ENCODE data around the gene MXI1. TPM values are rescaled to one million over a fixed set of nuclear protein-coding genes. Genes with fewer than 3 reads are reported as not detected.

The MXI1 gene
- total RNA-seq, 1 experiment from 2014 or later: 16.6 TPM

- no peak for TF ChIP-seq ZNF425 (CRISPR knock-in tag; conservative IDR thresholded peaks at IDR 0.05)
- TF ChIP-seq TP53 (CRISPR knock-in tag; IDR thresholded peaks at IDR 0.05): no peak
Measured at GRCh38 chr10:110336111-110336721, 128.8 kb downstream of the MXI1 start (continued).

Other genes starting within 250 kb of the MXI1 start
- gene ADD3, start 199.6 kb upstream of the MXI1 start, total RNA-seq (2021): 86.7 to 95.7 TPM (median 88.3 TPM) in 3 replicates
- 37.7 to 55.9 TPM (median 40.2 TPM) in 3 replicates for gene SMNDC1, start 97.3 kb downstream of the MXI1 start, total RNA-seq (2021)

Data from WTC11 (cell line).